ENCODE results near the gene HPD. TPM values are rescaled to one million over a fixed set of nuclear protein-coding genes. Genes with fewer than 3 reads are reported as not detected.

Gene HPD
- total RNA-seq, 4 donors from 2014 or later: 2.0 to 5.0 (median 2.0) TPM; not detected in 1

- intact Hi-C loops (cut with DNase I; ENCODE audit: low total_unique reads) (loop anchor here (1.0 to 5.0 kb wide), 3 partner anchors 8 to 225 kb away; partner anchors contain the start of genes BCL7A and ORAI1), in situ Hi-C loops (cut with MboI; ENCODE audit: low sequenced_read_pairs in 4 of 4) (loop anchor here in 3 of 4 donors (10.0 kb wide), 2 partner anchors 88 to 102 kb away; partner anchors contain the start of gene PSMD9 (in 3 of the 3))
- Histone ChIP-seq H3K4me3 (peak overlapping the region; percentile 55 to 86 (median 76)), H3K27me3 (no peaks in the 10 kb centered on the region), H3K4me1 (peaks cover 57 to 58% of the 10 kb centered on the region in 2 donors), H3K9me3 (no peaks in the 10 kb centered on the region), H3K27ac (peak overlapping the region; percentile 97 to 100 (median 99)), H3K36me3 (no peaks in the 10 kb centered on the region)
- ATAC-seq (peak; percentile 15 to 26), DNase-seq (peak; percentile 91 to 98)
- TF ChIP-seq, protein P1, sequence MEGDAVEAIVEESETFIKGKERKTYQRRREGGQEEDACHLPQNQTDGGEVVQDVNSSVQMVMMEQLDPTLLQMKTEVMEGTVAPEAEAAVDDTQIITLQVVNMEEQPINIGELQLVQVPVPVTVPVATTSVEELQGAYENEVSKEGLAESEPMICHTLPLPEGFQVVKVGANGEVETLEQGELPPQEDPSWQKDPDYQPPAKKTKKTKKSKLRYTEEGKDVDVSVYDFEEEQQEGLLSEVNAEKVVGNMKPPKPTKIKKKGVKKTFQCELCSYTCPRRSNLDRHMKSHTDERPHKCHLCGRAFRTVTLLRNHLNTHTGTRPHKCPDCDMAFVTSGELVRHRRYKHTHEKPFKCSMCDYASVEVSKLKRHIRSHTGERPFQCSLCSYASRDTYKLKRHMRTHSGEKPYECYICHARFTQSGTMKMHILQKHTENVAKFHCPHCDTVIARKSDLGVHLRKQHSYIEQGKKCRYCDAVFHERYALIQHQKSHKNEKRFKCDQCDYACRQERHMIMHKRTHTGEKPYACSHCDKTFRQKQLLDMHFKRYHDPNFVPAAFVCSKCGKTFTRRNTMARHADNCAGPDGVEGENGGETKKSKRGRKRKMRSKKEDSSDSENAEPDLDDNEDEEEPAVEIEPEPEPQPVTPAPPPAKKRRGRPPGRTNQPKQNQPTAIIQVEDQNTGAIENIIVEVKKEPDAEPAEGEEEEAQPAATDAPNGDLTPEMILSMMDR (IDR thresholded peaks at IDR 0.05 in 4 of 5, conservative IDR thresholded peaks at IDR 0.05 in 1 of 5): peak; percentile 9 to 64 (median 34)
- TF ChIP-seq POLR2A (IDR thresholded peaks at IDR 0.05): peak; percentile 84 to 91
Measured at GRCh38 chr12:121796855-121797751, 61.6 kb downstream of the HPD start.

- no peaks in the 10 kb centered on the region for H3K36me3 ChIP-seq
- H3K4me1 ChIP-seq: peaks cover 53 to 57% of the 10 kb centered on the region in 2 donors
- H3K9me3 ChIP-seq: no peaks in the 10 kb centered on the region
- H3K27ac ChIP-seq: peak overlapping the region; percentile 97 to 100 (median 99)
- in situ Hi-C loops (cut with MboI; ENCODE audit: low sequenced_read_pairs in 4 of 4): loop anchor here in 3 of 4 donors (10.0 kb wide), 2 partner anchors 90 to 100 kb away; partner anchors contain the start of gene PSMD9 (in 3 of the 3)
- TF ChIP-seq POLR2A (IDR thresholded peaks at IDR 0.05): no peak
- TF ChIP-seq, protein P1 (IDR thresholded peaks at IDR 0.05 in 4 of 5, conservative IDR thresholded peaks at IDR 0.05 in 1 of 5): peak; percentile 96 to 99 (median 98)
- no peaks in the 10 kb centered on the region for H3K27me3 ChIP-seq
- peak overlapping the region; percentile 15 to 86 (median 45) for H3K4me3 ChIP-seq
- peak; percentile 70 to 88 for DNase-seq
- ATAC-seq: peak; percentile 30 to 39
- intact Hi-C loops (cut with DNase I; ENCODE audit: low total_unique reads): loop anchor here (1.0 to 5.0 kb wide), 5 partner anchors 17 to 227 kb away; partner anchors contain the start of genes BCL7A, ORAI1 and TMEM120B
Measured at GRCh38 chr12:121795034-121795968, 63.4 kb downstream of the HPD start.

GRCh38 chr12:121794534-121795033, 64.1 kb downstream of the HPD start:
- no peaks in the 10 kb centered on the region for H3K36me3 ChIP-seq
- in situ Hi-C loops (cut with MboI; ENCODE audit: low sequenced_read_pairs in 4 of 4): loop anchor here in 3 of 4 donors (5.0 to 10.0 kb wide), 3 partner anchors 90 to 100 kb away; partner anchors contain the start of gene PSMD9 (in 3 of the 3)
- H3K27me3 ChIP-seq: no peaks in the 10 kb centered on the region
- peaks cover 53 to 57% of the 10 kb centered on the region in 2 donors for H3K4me1 ChIP-seq
- DNase-seq: no peak
- intact Hi-C loops (cut with DNase I; ENCODE audit: low total_unique reads): loop anchor here (1.0 to 5.0 kb wide), 7 partner anchors 18 to 228 kb away; partner anchors contain the start of genes BCL7A, ORAI1, PSMD9 and TMEM120B
- TF ChIP-seq, protein P1 (IDR thresholded peaks at IDR 0.05 in 4 of 5, conservative IDR thresholded peaks at IDR 0.05 in 1 of 5): no peak
- TF ChIP-seq POLR2A (IDR thresholded peaks at IDR 0.05): no peak
- H3K4me3 ChIP-seq: peak overlapping the region; percentile 15 to 73 (median 58)
- ATAC-seq: peak; percentile 1 to 2
- H3K27ac ChIP-seq: peak overlapping the region; percentile 97 to 100 (median 99)
- H3K9me3 ChIP-seq: no peaks in the 10 kb centered on the region
